IMR-90 (cell line): Measurements from ENCODE around the gene ARVCF. TPM values are rescaled to one million over a fixed set of nuclear protein-coding genes. Genes with fewer than 3 reads are reported as not detected.

ENCODE experiments used
- ATAC-seq: fragments of 200-7000 bp; cut with Tn5 transposase; 2 replicates; pipeline ENCODE4 v1.9.1; 2020; ENCODE audit warnings: low read depth, mild to moderate bottlenecking, moderate library complexity
- BruUV-seq: library from RNA; stranded (reverse); fragments of 400-500 nt; replicated peaks from 2 replicates; lab custom pipeline; 2021; lab: Mats Ljungman, UMichigan
- CTCF ChIA-PET: fragments of 300-600 bp; formaldehyde crosslinking; extraction: SDS; loops from one replicate; lab custom pipeline; 2021; ENCODE audit warnings: antibody characterized with exemption; lab: Yijun Ruan, JAX
- POLR2A ChIA-PET: fragments of 300-600 bp; sonication (Branson Sonifier 250); formaldehyde crosslinking; loops from one replicate; lab custom pipeline; 2022; ENCODE audit warnings: antibody characterized with exemption; ENCODE audit not compliant: unreplicated experiment; lab: Charles Lee
- DNase-seq: peaks from one replicate; pipeline ENCODE4 v3.0.0; 2013
- H2AFZ ChIP-seq: replicated peaks from 2 replicates; pipeline ENCODE3; 2013; ENCODE audit warnings: low read length, mild to moderate bottlenecking; ENCODE audit not compliant: poor library complexity
- H2AK5ac ChIP-seq: 2 replicates; pipeline ENCODE4 v1.6.1; 2013; ENCODE audit warnings: low read depth, low read length, inconsistent platforms
- H2AK9ac ChIP-seq: replicated peaks from 2 replicates; pipeline ENCODE3; 2013; ENCODE audit warnings: mild to moderate bottlenecking, low read depth, low read length, moderate library complexity; ENCODE audit not compliant: poor library complexity
- H2BK120ac ChIP-seq: 2 replicates; pipeline ENCODE4 v1.6.1; 2013; ENCODE audit warnings: low read depth, low read length, inconsistent platforms
- H2BK15ac ChIP-seq: 3 replicates; pipeline ENCODE4 v1.6.1; 2013; ENCODE audit warnings: low read depth, low read length, inconsistent platforms
- H2BK20ac ChIP-seq: 2 replicates; pipeline ENCODE4 v1.6.1; 2013; ENCODE audit warnings: low read depth, mild to moderate bottlenecking, inconsistent platforms, low read length, moderate library complexity
- H2BK5ac ChIP-seq: 2 replicates; pipeline ENCODE4 v1.6.1; 2013; ENCODE audit warnings: mild to moderate bottlenecking, low read depth, low read length, inconsistent platforms; ENCODE audit not compliant: poor library complexity, severe bottlenecking
- H3K14ac ChIP-seq: replicated peaks from 2 replicates; pipeline ENCODE4 v1.6.1; 2013; ENCODE audit warnings: low read depth, low read length, inconsistent platforms
- H3K18ac ChIP-seq: 2 replicates; pipeline ENCODE4 v1.6.1; 2013; ENCODE audit warnings: low read depth, low read length, control low read depth
- H3K23ac ChIP-seq: 2 replicates; pipeline ENCODE4 v1.6.1; 2013; ENCODE audit warnings: low read depth, low read length, inconsistent platforms
- H3K27ac ChIP-seq: 2 replicates; pipeline ENCODE4 v1.5.1; 2013; ENCODE audit warnings: mild to moderate bottlenecking, control low read depth, low read length; ENCODE audit not compliant: insufficient read depth
- H3K27me3 ChIP-seq: 2 replicates; pipeline ENCODE4 v1.6.1; 2013; ENCODE audit warnings: low read length; ENCODE audit not compliant: control insufficient read depth, insufficient read depth
- H3K36me3 ChIP-seq: 2 replicates; pipeline ENCODE4 v1.6.1; 2013; ENCODE audit warnings: low read length, mixed read lengths; ENCODE audit not compliant: control insufficient read depth, insufficient read depth
- H3K4ac ChIP-seq: 2 replicates; pipeline ENCODE4 v1.6.1; 2013; ENCODE audit warnings: low read depth, low read length, inconsistent platforms
- H3K4me1 ChIP-seq: 2 replicates; pipeline ENCODE4 v1.6.1; 2013; ENCODE audit warnings: low read length, mixed read lengths; ENCODE audit not compliant: control insufficient read depth, insufficient read depth
- H3K4me2 ChIP-seq: 2 replicates; pipeline ENCODE4 v1.6.1; 2013; ENCODE audit warnings: low read depth, mild to moderate bottlenecking, control low read depth, low read length, moderate library complexity
- H3K4me3 ChIP-seq: 2 replicates; pipeline ENCODE4 v1.5.1; 2013; ENCODE audit warnings: low read depth, mild to moderate bottlenecking, control low read depth, low read length, moderate library complexity; ENCODE audit not compliant: insufficient read depth
- H3K56ac ChIP-seq: 2 replicates; pipeline ENCODE4 v1.6.1; 2013; ENCODE audit warnings: low read length, inconsistent platforms; ENCODE audit not compliant: insufficient read depth; ENCODE audit errors: extremely low read depth
- H3K79me1 ChIP-seq, 2 experiments: 2 replicates each; pipeline ENCODE4 v1.6.1; 2013; ENCODE audit warnings: low read length in 2 of 2, inconsistent platforms in 1 of 2, low read depth in 1 of 2
- H3K9ac ChIP-seq: 2 replicates; pipeline ENCODE4 v1.6.1; 2013; ENCODE audit warnings: low read depth, low read length, control low read depth
- H3K9me1 ChIP-seq: 2 replicates; pipeline ENCODE4 v1.6.1; 2013; ENCODE audit warnings: low read length, inconsistent platforms; ENCODE audit not compliant: insufficient read depth
- H3K9me3 ChIP-seq: 2 replicates; pipeline ENCODE4 v1.6.1; 2013; ENCODE audit warnings: low read length; ENCODE audit not compliant: control insufficient read depth, insufficient read depth
- H4K20me1 ChIP-seq: 2 replicates; pipeline ENCODE4 v1.6.1; 2013; ENCODE audit warnings: low read length, inconsistent platforms; ENCODE audit not compliant: insufficient read depth
- H4K5ac ChIP-seq: 2 replicates; pipeline ENCODE4 v1.6.1; 2013; ENCODE audit warnings: mild to moderate bottlenecking, low read depth, low read length, control low read depth
- H4K8ac ChIP-seq, 2 experiments: 2 replicates each; pipeline ENCODE4 v1.6.1; 2013; ENCODE audit warnings: low read depth in 2 of 2, low read length in 2 of 2, control low read depth in 1 of 2, inconsistent platforms in 1 of 2
- H4K91ac ChIP-seq: 2 replicates; pipeline ENCODE4 v1.6.1; 2013; ENCODE audit warnings: low read depth, low read length, inconsistent platforms; ENCODE audit not compliant: insufficient read depth
- BHLHE40 ChIP-seq: fragments of 150-350 bp; IDR thresholded peaks from 2 replicates; pipeline ENCODE4 v1.6.1; 2016; ENCODE audit warnings: mild to moderate bottlenecking, low read depth, low read length
- CEBPB ChIP-seq: IDR thresholded peaks from 2 replicates; pipeline ENCODE4 v1.6.1; 2012; ENCODE audit warnings: low read depth, low read length, improper control_type of control experiment
- CHD1 ChIP-seq: IDR thresholded peaks from 2 replicates; pipeline ENCODE4 v1.6.1; 2012; ENCODE audit warnings: low read depth, low read length, improper control_type of control experiment
- FOS ChIP-seq: fragments of 150-350 bp; IDR thresholded peaks from 2 replicates; pipeline ENCODE4 v1.6.1; 2016; ENCODE audit warnings: low read depth, low read length
- MAFK ChIP-seq: IDR thresholded peaks from 2 replicates; pipeline ENCODE4 v1.6.1; 2012; ENCODE audit warnings: low read depth, low read length, improper control_type of control experiment
- MAZ ChIP-seq: IDR thresholded peaks from 2 replicates; pipeline ENCODE4 v1.6.1; 2012; ENCODE audit warnings: low read depth, mild to moderate bottlenecking, low read length, improper control_type of control experiment, moderate library complexity, borderline replicate concordance
- MXI1 ChIP-seq: IDR thresholded peaks from 2 replicates; pipeline ENCODE4 v1.6.1; 2012; ENCODE audit warnings: low read depth, mild to moderate bottlenecking, low read length, moderate library complexity, borderline replicate concordance
- NFE2L2 ChIP-seq: fragments of 150-350 bp; IDR thresholded peaks from 2 replicates; pipeline ENCODE4 v1.6.1; 2016; ENCODE audit warnings: low read depth, mild to moderate bottlenecking, low read length
- POLR2A ChIP-seq: IDR thresholded peaks from 2 replicates; pipeline ENCODE4 v1.6.1; 2012; ENCODE audit warnings: mild to moderate bottlenecking, low read depth, low read length
- RAD21 ChIP-seq: IDR thresholded peaks from 2 replicates; pipeline ENCODE4 v1.6.1; 2012; ENCODE audit warnings: low read length, improper control_type of control experiment
- RCOR1 ChIP-seq: IDR thresholded peaks from 2 replicates; pipeline ENCODE4 v1.6.1; 2012; ENCODE audit warnings: mild to moderate bottlenecking, low read length, improper control_type of control experiment; ENCODE audit not compliant: insufficient replicate concordance
- RFX5 ChIP-seq: IDR thresholded peaks from 2 replicates; pipeline ENCODE4 v1.8.0; 2012; ENCODE audit warnings: low read depth, mild to moderate bottlenecking, low read length, moderate library complexity
- SMC3 ChIP-seq: fragments of 150-350 bp; IDR thresholded peaks from 2 replicates; pipeline ENCODE4 v1.6.1; 2016; ENCODE audit warnings: low read depth, mild to moderate bottlenecking, antibody characterized with exemption, low read length, moderate library complexity
- WGBS, 2 experiments: methylation state at CpG; one replicate each; pipeline versions ENCODE4 v1.1.5 to v1.1.7; 2013; ENCODE audit warnings: missing lambda C conversion rate in 2 of 2; ENCODE audit not compliant: insufficient read length in 1 of 2; ENCODE audit errors: extremely low coverage in 2 of 2; 5-methylcytosine and 5-hydroxymethylcytosine counted together
- dilution Hi-C: fragments of 300-500 bp; cut with HindIII; formaldehyde crosslinking; loops from one replicate; pipeline ENCODE4 v1.14.3; 2018; ENCODE audit warnings: low sequenced_read_pairs; ENCODE audit not compliant: unreplicated experiment
- in situ Hi-C: fragments of 300-500 bp; cut with MboI; formaldehyde crosslinking; loops from 3 replicates; pipeline ENCODE4 v1.14.3; 2019; ENCODE audit warnings: low sequenced_read_pairs, inconsistent platforms, mixed read lengths
- intact Hi-C: fragments of 100-400 bp; cut with micrococcal nuclease; formaldehyde crosslinking; loops from 2 replicates; pipeline ENCODE4 v1.10.0; 2022
- polyA plus RNA-seq, 3 experiments: library from polyadenylated mRNA; depleted of rRNA; stranded (reverse); fragments of >200 nt; gene quantifications; 2 replicates each; pipeline ENCODE4 v1.2.3, GENCODE V29; 2012; ENCODE audit warnings: low replicate concordance in 1 of 3
- total RNA-seq: library from RNA; depleted of rRNA; stranded (reverse); fragments of >200 nt; gene quantifications from 2 replicates; pipeline ENCODE4 v1.2.3, GENCODE V29; 2012
- TF ChIP-seq, protein P1 (sequence below): fragments of 150-350 bp; IDR thresholded peaks from 2 replicates; pipeline ENCODE4 v1.6.1; 2016; ENCODE audit warnings: low read depth, mild to moderate bottlenecking, low read length, moderate library complexity, borderline replicate concordance
- TF ChIP-seq, protein P2 (sequence below): fragments of 150-350 bp; IDR thresholded peaks from 2 replicates; pipeline ENCODE4 v1.6.1; 2017; ENCODE audit warnings: mild to moderate bottlenecking, antibody characterized with exemption, low read length, low read depth
- TF ChIP-seq, protein P3 (sequence below): conservative IDR thresholded peaks from 2 replicates; pipeline ENCODE4 v1.5.1; 2012; ENCODE audit warnings: mild to moderate bottlenecking, low read depth, low read length, improper control_type of control experiment

Gene ARVCF
- total and polyA plus RNA-seq, 2 of the 4 experiments (the other 2 are of a cell fraction) = 8.6 to 14.1 TPM

DNA sequence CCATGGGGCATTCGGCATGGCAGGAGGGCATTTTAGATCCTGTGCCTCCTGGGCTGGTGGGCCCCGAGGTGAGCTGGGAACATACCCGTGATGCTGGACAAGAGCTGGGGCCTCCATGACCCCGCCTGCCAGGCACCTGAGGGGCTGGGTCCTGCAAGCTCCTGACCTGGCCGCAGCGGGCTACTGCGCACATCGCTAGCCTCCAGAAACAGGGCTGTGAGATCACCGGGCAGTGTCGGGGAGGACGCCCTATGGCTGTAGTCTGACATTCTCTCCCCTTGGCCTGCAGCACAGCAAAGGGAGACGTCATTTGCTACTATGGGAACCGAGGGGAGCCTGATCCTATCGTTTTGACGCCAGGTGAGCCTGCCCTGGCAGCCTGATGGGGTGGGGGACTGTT lies 39.0 kb upstream of the ARVCF start:
- Histone ChIP-seq H2BK15ac (no peak overlapping the region), H3K4me3 (no peak overlapping the region), H3K27ac (no peak overlapping the region), H3K4ac (no peak overlapping the region), H3K23ac (no peak overlapping the region), H2AFZ (no peak overlapping the region), H3K79me1 (peaks cover 5 to 7% of the 10 kb centered on the region in 2 experiments; a peak in 2 of 4 replicates), H4K20me1 (no peaks in the 10 kb centered on the region; the same call in 1 of the 2 replicates), H4K91ac (no peak overlapping the region), H2BK5ac (no peak overlapping the region), H3K56ac (no peak overlapping the region), H4K5ac (no peak overlapping the region), H3K4me1 (no peaks in the 10 kb centered on the region), H2AK5ac (no peak overlapping the region), H3K9me1 (no peaks in the 10 kb centered on the region), H3K27me3 (no peaks in the 10 kb centered on the region), H3K9me3 (no peaks in the 10 kb centered on the region), H3K9ac (no peak overlapping the region), H3K4me2 (no peak overlapping the region), H2AK9ac (no peak overlapping the region), H3K14ac (no peak overlapping the region), H3K18ac (no peak overlapping the region), H2BK20ac (no peak overlapping the region), H3K36me3 (peaks cover 50% of the 10 kb centered on the region), H4K8ac (no peak overlapping the region), H2BK120ac (no peak overlapping the region)
- intact Hi-C loops (no loop called here), dilution Hi-C loops (no loop called here), in situ Hi-C loops (no loop called here)
- 100% methylated on average over 10 of the region's 15 CpGs; no CpG with 5 or more reads in 1 of the 2 experiments for WGBS, 2 experiments
- POLR2A ChIA-PET = no interaction called here
- DNase-seq (no peak), ATAC-seq (no peak)
- CTCF ChIA-PET = no interaction called here
- BruUV-seq = no TSS peak
- TF ChIP-seq RCOR1 (no peak), MAZ (no peak), NFE2L2 (no peak), RFX5 (no peak), CEBPB (no peak), MAFK (no peak), MXI1 (no peak), BHLHE40 (no peak), CHD1 (no peak), FOS (no peak), RAD21 (no peak), SMC3 (no peak), POLR2A (no peak)
- TF ChIP-seq, protein P1, sequence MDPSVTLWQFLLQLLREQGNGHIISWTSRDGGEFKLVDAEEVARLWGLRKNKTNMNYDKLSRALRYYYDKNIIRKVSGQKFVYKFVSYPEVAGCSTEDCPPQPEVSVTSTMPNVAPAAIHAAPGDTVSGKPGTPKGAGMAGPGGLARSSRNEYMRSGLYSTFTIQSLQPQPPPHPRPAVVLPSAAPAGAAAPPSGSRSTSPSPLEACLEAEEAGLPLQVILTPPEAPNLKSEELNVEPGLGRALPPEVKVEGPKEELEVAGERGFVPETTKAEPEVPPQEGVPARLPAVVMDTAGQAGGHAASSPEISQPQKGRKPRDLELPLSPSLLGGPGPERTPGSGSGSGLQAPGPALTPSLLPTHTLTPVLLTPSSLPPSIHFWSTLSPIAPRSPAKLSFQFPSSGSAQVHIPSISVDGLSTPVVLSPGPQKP = no peak
- TF ChIP-seq, protein P2, sequence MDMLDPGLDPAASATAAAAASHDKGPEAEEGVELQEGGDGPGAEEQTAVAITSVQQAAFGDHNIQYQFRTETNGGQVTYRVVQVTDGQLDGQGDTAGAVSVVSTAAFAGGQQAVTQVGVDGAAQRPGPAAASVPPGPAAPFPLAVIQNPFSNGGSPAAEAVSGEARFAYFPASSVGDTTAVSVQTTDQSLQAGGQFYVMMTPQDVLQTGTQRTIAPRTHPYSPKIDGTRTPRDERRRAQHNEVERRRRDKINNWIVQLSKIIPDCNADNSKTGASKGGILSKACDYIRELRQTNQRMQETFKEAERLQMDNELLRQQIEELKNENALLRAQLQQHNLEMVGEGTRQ = no peak
- TF ChIP-seq, protein P3, sequence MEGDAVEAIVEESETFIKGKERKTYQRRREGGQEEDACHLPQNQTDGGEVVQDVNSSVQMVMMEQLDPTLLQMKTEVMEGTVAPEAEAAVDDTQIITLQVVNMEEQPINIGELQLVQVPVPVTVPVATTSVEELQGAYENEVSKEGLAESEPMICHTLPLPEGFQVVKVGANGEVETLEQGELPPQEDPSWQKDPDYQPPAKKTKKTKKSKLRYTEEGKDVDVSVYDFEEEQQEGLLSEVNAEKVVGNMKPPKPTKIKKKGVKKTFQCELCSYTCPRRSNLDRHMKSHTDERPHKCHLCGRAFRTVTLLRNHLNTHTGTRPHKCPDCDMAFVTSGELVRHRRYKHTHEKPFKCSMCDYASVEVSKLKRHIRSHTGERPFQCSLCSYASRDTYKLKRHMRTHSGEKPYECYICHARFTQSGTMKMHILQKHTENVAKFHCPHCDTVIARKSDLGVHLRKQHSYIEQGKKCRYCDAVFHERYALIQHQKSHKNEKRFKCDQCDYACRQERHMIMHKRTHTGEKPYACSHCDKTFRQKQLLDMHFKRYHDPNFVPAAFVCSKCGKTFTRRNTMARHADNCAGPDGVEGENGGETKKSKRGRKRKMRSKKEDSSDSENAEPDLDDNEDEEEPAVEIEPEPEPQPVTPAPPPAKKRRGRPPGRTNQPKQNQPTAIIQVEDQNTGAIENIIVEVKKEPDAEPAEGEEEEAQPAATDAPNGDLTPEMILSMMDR = no peak
